Omental fat pad (tissue), 4 donors: ENCODE results near the gene C12orf42. TPM values are rescaled to one million over a fixed set of nuclear protein-coding genes. Genes with fewer than 3 reads are reported as not detected.

ENCODE experiments used
- ATAC-seq: fragments of 150-250 bp; one replicate; pipeline ENCODE4 v1.9.1; 2016; ENCODE audit warnings: mild to moderate bottlenecking, moderate library complexity; ENCODE audit not compliant: low FRiP score
- DNase-seq: peaks from one replicate; pipeline ENCODE4 v3.0.0-alpha.2; 2019; ENCODE audit warnings: low spot score
- CTCF ChIP-seq, 3 donors: fragments of 450-650 bp; IDR thresholded peaks; one replicate each; pipeline ENCODE4 v1.5.1; 2016 to 2017; ENCODE audit warnings: antibody characterized with exemption in 3 of 3, mild to moderate bottlenecking in 3 of 3, moderate library complexity in 2 of 3
- total RNA-seq, 4 donors: library from RNA; depleted of rRNA; stranded (reverse); fragments of >200 nt; gene quantifications; one replicate each; pipeline ENCODE4 v1.1.0, GENCODE V29; 2016

C12orf42 gene
- total RNA-seq, 4 donors from 2014 or later, result 0.36 TPM; not detected in 3

GRCh38 chr12:103397536-103397935 lies 98.2 kb downstream of the C12orf42 start:
- no peak for DNase-seq
- ATAC-seq, result no peak
- no peak for TF ChIP-seq CTCF (IDR thresholded peaks at IDR 0.05)

GRCh38 chr12:103392722-103393121 lies 103.0 kb downstream of the C12orf42 start:
- DNase-seq, result no peak
- ATAC-seq, result no peak
- TF ChIP-seq CTCF (IDR thresholded peaks at IDR 0.05), result no peak

- DNase-seq, result no peak
- ATAC-seq, result no peak
- TF ChIP-seq CTCF (IDR thresholded peaks at IDR 0.05), result no peak
Observed at GRCh38 chr12:103391103-103391502, 104.7 kb downstream of the C12orf42 start.

- ATAC-seq (no peak), DNase-seq (no peak)
- TF ChIP-seq CTCF (IDR thresholded peaks at IDR 0.05), result no peak
Observed at GRCh38 chr12:103387385-103387784, 108.4 kb downstream of the C12orf42 start.

GRCh38 chr12:103386451-103386850 lies 109.3 kb downstream of the C12orf42 start:
- TF ChIP-seq CTCF (IDR thresholded peaks at IDR 0.05), result no peak
- ATAC-seq (no peak), DNase-seq (no peak)

- TF ChIP-seq CTCF (IDR thresholded peaks at IDR 0.05), result no peak
- no peak for ATAC-seq
- no peak for DNase-seq
Observed at GRCh38 chr12:103382736-103383346, 112.9 kb downstream of the C12orf42 start.

- TF ChIP-seq CTCF (IDR thresholded peaks at IDR 0.05), result no peak
- ATAC-seq (no peak), DNase-seq (no peak)
Observed at GRCh38 chr12:103382119-103382518, 113.6 kb downstream of the C12orf42 start.
